GM21381 (cell line): ENCODE results near the gene DNM2.

ENCODE experiments used
- ATAC-seq: cut with Tn5 transposase; IDR thresholded peaks from one replicate; pipeline ENCODE4 v1.9.1; 2021; ENCODE audit warnings: mild to moderate bottlenecking, moderate library complexity; ENCODE audit not compliant: unreplicated experiment

The DNM2 gene

GRCh38 chr19:10811391-10812111 is 93.7 kb downstream of the DNM2 start:
- ATAC-seq = no peak

DNA sequence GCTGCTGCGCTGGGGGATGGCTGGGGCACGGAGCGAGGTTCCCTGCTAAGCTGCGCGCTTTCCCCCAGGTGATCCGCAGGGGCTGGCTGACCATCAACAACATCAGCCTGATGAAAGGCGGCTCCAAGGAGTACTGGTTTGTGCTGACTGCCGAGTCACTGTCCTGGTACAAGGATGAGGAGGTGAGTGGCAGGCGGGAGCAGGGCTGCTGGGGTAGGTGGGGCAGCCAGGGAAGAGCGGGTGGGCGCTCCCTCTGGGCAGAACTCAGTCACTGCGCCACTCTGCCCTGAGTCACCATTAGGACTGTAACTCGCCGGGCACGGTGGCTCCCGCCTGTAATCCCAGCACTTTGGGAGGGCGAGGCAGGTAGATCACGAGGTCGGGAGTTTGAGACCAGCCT is 94.3 kb downstream of the DNM2 start:
- no peak for ATAC-seq

GRCh38 chr19:10812902-10813404 is 95.1 kb downstream of the DNM2 start:
- no peak for ATAC-seq

DNA sequence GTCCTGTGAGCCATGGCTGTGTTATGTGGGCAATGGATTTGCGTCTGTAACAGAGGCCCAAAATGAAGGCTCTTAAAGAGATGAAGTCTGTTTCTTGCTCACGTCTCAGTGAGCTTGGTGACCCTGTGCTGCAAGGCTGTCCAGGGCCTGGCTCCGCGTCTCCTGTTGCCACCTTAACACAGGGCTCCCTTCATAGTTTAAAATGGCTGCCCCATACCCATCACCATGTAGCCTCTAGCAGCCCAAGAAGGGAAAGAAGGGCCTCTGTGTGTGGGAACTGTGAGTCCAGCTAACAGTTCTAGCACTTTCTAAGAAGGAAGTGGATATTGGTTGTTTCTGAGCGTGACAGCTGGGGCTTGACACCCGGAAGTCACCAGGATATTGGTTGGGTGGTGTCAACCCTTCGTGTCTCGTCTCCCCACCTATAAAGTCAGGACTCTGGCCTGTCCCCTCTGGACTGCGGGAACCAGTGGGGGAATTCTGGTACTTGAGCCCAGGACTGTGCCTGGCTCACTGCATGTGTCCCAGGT is 97.2 kb downstream of the DNM2 start:
- ATAC-seq = no peak

DNA sequence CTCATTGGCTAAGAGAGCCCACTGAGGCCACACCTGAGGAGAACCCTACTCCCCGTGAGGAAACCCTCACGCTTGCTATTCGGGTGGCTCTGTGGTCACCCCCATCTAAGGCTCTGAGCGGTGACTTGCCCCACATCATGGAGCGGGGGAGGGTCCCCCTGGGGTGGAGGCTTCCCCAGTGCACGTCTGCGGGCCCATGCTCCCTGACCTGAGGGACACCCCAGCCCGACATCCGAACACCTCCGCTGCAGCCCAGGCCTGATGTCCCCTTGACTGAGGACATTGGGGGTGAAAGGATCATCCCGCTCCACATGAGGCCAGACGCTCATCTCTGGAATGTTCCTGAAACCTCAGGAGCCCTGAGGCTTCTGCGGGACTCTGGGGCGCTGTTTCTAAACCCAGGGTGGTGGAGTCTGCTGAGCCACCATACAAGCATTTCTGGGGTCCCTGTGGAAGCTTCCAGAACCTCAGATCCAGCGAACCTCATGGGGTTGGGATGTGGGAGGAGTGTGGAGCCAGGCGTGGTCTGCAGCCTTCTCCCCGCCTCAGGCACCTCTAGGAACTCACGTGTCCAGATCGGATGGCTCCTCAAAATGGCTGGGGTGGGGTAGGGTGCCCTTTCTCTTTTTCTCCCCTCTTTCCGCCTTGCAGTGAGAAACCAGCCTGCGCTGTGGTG is 98.2 kb downstream of the DNM2 start:
- no peak for ATAC-seq

- no peak for ATAC-seq
Observed at GRCh38 chr19:10816691-10817090, 98.8 kb downstream of the DNM2 start.

DNA sequence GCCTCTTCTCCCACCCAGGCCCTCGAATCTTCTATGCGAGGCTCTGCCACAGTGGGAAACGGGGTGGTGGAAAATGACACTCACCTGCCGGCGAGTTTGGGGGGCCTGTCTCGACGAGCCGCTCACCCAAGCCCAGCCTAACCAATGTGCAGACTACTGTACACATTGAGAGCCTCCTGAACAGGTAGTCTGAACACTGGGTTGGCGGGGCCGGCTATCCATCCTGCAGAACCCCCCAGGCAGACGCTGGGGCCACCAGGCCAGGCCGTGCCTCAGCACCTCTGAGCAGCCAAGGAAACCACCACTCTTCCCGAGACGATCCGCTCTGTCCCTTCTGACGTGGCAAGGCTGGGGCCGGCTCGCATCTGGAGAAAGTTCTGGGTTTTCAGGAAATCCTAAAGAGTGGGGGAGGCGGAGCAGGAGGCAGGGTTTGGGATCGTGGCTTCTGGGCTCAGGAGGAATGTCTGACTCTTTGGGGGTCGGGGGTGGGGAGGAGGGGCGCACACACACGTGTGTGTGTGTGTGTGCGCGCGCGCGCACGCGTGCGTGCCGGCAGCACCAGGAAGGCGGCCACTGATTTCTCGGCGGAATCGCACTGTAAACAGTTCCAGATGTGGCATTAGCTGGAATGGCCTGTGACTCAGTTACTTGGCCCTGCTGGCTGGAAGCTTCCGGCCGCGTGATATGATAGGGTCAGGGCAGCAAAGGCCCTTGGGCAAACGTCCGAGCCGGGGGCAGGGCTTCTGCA is 99.6 kb downstream of the DNM2 start:
- no peak for ATAC-seq

- no peak for ATAC-seq
Observed at GRCh38 chr19:10818301-10819123, 100.6 kb downstream of the DNM2 start.

DNA sequence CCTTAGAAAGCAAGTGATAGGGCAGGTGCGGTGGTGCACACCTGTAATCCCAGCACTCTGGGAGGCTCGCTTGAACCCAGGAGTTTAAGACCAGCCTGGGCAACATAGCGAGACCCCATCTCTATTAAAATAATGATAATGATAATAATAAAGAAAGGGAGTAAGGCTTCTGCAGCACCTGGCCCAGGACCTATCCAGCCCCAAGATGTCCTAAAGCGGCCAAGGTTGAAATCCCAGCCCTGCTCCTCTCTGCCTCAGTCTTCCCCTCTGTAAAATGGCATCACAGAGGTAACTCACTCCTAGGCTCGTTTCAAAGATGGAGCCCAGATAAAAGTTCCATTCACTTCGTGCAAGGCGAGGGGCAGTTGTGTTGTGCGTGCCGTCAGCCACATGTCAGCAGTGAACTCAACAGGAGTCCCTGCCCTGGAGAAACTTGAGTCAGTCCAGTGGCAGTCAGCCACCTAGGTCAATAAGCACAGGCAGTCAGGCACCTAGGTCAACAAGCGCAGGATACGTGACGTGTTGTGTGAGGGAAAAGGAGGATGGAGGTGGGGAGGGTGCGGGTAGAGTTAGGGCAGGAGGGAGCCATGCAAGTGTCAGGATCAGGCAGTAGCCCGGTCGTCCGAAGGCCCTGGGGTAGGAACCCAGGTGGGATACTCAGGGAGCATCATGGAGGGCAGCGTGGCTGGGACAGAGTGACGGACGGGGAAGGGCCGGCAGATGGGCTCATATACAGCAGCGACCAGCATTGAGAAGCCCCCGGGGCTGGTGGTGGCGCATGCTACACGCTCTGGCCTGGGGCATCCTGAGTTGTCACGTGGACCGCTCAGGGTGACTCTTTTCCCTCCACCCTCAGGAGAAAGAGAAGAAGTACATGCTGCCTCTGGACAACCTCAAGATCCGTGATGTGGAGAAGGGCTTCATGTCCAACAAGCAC is 101.5 kb downstream of the DNM2 start:
- ATAC-seq = no peak

DNA sequence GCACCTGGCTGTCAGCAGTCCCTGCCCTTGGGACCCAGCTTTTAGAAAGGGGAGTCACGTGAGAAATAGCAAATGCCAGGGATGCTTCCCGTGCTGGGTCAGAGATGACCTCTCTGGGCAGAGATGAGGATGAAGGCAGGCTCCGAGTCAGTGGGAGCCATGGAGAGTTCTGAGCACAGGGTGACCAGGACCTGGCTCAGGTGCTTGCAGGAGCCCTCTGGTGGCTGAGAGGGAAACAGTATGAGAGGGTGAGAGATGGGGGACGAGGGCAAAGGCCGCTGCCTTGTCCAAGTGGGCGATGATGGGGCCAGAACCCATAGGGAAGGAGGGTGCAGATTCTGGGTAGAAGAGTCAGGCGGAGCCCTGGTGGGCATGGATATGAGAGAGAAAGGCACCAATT is 102.3 kb downstream of the DNM2 start:
- ATAC-seq = no peak

- ATAC-seq = no peak
Observed at GRCh38 chr19:10823690-10824089, 105.8 kb downstream of the DNM2 start.

DNA sequence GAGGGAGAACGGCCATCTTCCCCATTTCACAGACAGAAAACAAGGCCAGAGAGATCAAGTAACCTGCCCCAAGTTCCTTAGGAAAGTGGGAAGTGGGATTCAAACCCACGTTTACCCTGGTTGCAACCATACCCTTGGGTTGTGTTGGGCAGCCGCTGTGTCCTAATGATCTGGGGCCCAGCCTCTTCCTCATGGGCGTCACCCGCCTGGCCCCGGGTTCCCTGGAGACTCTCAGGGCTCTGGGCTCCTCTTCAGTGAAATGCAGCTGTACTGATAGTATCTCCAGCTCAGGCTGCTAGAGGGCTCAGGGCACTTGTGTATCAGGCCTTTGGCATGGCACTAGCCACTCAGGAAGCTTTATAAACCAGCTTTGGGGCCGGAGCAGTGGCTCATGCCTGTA is 108.4 kb downstream of the DNM2 start:
- ATAC-seq = no peak

DNA sequence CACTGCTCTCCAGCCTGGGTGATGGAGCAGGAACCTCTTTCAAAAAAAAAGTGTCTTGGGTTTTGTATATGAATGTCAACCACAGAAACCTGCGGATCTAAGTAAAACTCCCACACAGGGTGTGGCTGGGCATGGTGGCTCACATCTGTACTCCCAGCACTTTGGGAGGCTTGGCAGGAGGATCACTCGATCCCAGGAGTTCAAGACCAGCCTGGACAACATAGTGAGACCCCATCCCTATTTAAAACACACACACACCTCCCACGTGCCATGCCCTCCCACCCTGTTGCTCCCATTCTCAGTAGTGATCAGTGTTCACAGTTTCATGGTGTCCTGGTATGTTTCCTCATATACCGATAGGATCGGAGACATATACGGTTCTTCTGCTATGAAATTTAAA is 109.0 kb downstream of the DNM2 start:
- no peak for ATAC-seq

DNA sequence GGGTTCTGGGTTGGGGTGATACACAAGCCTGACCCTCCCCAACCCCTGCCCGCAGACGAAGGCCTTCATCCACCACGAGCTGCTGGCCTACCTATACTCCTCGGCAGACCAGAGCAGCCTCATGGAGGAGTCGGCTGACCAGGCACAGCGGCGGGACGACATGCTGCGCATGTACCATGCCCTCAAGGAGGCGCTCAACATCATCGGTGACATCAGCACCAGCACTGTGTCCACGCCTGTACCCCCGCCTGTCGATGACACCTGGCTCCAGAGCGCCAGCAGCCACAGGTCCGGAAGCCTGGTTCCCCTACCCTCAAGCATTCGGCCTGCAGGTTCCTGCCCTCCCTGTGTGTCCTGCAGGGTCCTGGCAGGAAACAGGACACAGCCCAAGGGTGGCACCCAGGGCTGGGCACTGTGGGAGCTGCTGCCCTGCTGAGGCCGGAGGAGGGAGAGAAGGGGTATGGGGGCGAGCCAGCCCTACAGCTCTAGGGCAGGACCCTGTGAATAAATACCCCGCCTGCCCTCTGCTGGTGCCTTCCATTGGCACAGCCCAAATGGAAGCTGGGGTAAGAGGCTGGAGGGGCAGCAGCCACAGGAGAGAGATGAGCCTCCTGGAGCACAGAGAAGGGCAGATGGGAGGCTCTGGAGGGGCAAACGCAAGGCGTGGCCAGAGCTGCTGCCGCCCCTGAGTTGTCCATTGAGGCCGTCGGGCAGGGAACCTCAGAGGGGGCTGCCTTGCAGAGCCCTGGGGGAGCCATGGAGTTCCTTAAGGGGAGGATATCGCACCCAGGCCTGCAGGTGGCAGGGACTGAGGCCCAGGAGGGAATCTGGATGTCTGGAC is 111.3 kb downstream of the DNM2 start:
- no peak for ATAC-seq

DNA sequence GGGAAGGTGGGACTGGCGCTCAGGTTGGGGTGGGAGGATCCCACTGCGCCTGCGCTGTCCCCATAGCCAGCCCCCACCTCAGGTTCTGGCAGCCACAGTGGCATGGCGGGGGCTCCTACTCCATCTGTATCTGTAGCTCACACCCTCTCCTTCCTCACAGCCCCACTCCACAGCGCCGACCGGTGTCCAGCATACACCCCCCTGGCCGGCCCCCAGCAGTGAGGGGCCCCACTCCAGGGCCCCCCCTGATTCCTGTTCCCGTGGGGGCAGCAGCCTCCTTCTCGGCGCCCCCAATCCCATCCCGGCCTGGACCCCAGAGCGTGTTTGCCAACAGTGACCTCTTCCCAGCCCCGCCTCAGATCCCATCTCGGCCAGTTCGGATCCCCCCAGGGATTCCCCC is 112.1 kb downstream of the DNM2 start:
- no peak for ATAC-seq

DNA sequence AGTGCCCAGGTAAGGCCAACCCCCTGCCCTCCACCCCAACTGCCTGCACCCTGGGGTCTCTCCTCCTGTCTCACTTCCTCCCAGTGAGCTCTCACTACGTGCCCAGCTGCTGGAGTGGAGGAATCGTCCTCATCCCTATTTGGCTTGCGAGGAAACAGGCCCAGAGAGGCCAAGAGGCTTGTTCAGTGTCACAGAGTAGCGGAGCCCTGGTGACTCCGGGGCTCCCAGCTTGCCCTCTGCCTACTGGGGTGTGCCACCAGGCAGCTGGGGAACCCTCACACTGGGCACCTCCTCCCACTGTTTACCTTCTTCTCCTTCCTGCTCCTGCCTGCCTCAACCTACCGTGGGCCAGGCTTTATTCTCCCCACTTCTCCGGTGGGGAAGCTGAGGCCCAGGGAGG is 112.5 kb downstream of the DNM2 start:
- ATAC-seq = no peak

DNA sequence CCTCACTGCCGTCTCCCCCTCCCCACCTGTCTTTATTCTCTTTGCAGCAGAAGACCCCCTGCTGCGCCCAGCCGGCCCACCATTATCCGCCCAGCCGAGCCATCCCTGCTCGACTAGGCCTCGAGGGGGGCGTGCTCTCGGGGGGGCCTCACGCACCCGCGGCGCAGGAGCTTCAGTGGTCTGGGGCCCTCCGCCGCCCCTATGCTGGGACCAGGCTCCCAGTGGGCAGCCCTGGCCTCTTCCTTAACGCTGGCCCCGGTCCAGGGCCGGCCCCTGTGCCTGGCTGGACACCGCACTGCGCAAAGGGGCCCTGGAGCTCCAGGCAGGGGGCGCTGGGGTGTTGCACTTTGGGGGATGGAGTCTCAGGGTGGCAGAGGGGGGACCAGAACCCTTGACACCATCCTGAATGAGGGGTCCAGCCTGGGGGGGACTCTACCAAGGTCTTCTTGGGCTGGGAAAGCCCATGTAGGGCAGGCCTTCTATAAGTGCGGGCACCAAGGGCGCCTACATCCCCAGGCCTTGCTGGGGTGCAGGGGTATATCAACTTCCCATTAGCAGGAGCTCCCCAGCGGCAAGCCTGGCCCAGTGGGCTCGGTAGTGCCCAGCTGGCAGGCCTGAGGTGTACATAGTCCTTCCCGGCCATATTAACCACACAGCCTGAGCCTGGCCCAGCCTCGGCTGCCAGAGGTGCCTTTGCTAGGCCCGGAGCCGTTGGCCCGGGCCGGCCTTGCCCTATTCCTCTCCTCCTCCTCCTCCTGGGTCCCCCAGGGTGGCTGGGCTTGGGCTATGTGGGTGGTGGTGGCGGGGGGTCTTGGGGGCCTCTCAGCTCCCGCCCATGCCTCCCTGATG is 113.3 kb downstream of the DNM2 start:
- no peak for ATAC-seq
